Measurements from ENCODE around the gene GTF2A1L.
"Not testable (repeated sequence)": the region's sequence is repeated elsewhere in the genome, so short reads cannot be mapped to it uniquely, and the experiment has no call there.

Gene GTF2A1L

GRCh38 chr2:48617618-48618017 lies at the start of gene GTF2A1L:
GTF2A1L (plus strand) TSS chr2:48617856; CDS start chr2:48617875, 19 bp downstream.
- no peak for DNase-seq

DNA sequence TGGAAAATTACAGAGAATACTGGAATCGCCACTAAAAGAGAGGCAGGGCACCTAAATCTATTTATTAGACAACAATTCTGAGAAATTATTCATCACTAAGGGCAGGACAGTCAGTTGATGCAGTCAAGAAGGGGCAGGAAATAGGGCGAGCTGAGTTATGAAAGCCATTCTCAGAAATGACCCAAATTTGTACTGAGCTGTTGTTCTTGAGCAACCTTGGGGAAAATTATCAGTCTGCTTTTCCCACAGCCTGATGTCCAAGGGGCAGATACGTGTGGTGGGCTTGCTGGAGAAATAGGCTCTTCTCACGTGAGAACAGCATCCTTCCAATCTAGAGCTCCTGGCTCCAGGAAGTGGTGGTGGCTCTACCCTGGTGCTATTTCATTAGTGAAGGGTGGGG lies 49.1 kb upstream of the GTF2A1L start:
- DNase-seq = peak; percentile 38 to 47

GRCh38 chr2:48569433-48569832 lies 48.2 kb upstream of the GTF2A1L start:
- no peak for DNase-seq

DNA sequence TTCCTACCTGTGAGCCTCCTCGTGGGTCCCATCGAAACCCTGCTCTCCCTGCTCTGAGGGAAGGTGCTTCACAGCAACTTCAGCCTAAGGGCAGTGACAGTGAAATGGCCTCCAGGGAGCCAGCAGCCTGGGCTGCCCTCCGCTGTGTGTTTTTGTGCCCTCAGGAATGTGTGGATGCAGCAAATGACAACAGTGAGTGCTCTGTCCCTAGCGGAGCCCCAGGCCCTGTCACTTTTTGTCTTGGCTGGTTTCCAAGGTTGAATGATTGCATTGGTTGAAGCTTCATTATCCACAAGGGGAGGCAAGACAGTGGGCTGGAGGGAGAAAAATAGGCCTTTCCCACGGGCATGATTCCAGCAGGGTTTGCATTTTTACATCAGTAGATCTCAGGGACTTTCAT lies 44.8 kb upstream of the GTF2A1L start:
- DNase-seq = no peak

DNA sequence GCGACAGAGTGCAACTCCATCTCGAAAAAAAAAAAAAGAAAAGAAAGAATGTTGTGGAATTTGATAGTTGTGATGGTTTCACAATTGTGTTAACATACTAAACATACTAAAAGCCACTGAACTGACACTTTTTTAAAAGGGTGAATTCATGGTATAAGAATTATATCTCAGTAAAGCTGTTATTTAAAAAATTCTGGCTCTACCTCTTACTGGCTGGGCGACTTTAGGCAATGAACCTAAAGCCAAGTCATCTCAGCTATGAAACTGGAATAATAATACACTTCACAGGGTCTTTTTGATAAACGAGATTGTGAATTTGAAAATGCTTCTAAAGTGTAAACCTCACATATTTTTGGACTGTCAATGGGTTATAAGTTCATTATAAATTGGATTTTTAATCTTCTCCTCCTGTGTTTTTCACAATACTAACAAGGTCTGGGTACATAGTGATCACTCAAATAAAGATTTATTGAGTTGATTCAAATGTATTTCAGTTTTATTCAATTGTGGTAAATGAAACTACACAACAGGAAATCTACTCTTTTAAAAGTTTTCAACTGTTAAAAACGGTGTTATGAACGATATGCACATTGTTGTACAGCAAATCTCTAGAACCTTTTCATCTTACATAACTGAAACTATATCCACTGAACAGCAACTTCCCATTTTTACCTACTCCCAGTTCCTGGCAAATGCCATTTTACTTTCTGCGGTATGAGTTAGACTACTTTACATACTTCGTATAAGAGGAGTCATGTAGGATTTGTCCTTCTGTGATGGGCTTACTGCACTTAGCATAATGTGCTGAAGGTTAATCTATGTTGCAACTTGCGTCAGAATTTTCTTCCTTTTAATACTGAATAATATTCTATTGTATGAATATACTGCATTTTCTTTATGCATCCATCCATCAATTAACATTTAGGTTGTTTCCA lies 43.0 kb upstream of the GTF2A1L start:
- DNase-seq = peak; percentile 17 to 40

DNA sequence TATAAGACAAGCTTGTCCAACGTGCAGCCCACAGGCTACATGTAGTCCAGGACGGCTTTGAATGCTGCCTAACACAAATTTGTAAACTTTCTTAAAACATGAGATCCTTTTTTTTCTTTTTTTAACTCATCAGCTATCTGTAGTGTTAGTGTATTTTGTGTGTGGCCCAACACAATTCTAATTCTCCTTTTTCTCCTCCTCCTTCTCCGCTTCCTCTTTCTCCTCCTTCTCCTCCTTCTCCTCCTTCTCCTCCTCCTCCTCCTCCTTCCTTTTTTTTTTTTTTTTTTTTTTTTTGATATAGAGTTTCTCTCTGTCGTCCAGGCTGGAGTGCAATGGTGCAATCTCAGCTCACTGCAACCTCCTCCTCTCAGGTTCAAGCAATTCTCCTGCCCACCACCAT lies 39.3 kb upstream of the GTF2A1L start:
- DNase-seq = no peak

- no peak for DNase-seq
Measured at GRCh38 chr2:48583961-48584360, 33.7 kb upstream of the GTF2A1L start.

DNA sequence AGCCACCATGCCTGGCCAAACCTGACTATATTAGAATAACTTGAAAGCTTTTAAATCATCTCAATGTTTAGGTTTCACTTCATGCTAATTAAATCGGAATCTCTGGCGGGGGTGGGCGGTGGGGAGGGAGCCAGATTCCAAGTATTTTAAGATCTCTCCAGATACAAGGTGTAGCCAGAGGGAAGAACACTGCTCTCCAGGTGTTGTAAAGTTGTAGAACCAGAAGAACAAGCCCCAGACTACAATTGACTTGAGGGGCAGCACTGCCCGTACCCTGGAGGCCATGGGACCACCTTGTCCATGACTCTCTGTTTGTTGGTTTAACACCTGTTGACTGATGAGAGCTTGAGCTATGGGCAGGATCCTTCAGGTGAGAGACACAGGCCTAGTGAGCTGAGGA lies 33.1 kb upstream of the GTF2A1L start:
- DNase-seq = no peak

DNA sequence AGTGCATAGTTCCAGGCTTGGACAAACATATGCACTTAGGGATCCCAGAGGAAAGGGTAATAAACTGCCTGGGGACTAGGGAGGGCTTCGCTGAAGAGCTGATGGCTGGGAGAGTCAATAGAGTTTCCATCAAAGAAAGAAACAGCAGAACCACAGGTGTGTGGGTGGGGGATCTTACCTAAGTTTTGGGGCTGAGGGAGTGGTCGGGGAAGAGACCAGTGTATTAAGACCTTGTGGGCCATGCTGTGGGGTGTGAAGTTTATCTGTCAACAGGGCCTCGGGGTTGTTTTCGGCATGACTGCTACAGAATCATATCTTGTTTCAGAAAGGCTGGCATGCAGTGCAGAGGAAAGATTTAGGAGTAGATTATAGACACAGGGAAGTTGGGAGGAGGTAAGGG lies 31.2 kb upstream of the GTF2A1L start:
- DNase-seq = no peak

GRCh38 chr2:48587560-48587959 lies 30.1 kb upstream of the GTF2A1L start:
- no peak for DNase-seq

DNA sequence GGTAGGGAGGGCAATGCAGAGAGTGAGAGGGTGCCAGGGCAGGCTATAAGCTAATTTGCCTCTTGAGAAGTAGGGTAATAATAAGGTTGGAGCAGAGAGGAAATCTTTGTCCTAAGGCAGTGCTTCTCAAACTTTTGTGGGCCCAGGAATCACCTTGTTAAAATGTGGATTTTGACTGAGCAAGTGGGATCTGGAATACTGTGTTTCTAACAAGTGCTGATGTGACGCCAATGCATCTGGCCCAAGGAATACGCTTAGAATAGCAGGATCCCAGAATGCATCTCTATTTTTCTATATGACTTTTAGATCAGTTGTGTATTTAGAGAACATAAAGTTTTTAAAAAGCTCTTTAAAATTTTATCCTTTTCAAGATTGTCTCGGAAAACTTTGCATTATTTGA lies 29.7 kb upstream of the GTF2A1L start:
- no peak for DNase-seq

DNA sequence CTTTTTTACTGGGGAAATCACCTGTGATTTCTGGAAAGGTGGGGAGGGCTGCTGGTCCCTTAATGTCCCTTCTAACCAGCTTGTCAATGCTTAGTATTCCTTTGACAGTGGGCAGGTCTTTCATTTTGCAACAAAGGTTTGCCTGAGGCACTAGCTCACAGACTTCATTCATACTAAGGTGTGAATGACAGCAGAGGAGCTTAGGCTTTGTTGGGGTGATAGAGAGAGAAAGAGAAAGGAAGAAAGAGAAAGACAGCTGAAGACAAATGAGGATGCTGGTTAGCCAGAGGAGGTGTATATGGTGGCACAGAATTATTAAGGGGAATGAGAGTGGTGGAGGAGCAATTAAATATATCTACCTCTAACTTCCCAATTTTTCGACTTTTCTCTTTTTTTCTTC lies 28.9 kb upstream of the GTF2A1L start:
- DNase-seq = no peak

DNA sequence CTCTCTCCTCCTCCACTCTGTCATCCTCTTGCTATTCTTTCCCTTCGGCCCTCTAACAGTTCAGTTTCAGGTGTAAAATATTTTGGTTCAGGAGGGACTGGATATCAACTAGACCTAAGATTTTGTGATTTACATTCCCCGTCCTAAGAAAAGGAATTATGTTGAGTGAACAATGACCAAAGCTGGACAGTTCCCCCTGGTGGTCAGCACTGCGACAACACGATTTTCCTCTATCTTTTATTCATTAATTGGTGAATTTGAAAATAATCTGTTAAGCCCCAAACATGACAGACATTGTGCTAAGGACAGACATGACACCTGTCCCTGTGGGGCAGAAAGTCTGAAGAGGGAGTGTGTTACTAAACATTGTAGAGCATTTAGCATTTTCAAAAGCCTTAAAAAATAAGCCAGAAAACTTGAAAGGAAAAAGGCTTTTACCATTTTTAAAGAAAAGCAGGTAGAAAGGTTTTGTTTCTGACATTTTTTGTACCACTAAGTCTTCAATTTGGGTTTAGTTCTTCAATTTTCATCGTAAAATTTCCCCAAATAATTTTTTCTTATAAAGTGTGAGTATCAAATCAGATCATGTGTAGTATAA lies 28.4 kb upstream of the GTF2A1L start:
- peak; percentile 17 to 65 for DNase-seq

DNA sequence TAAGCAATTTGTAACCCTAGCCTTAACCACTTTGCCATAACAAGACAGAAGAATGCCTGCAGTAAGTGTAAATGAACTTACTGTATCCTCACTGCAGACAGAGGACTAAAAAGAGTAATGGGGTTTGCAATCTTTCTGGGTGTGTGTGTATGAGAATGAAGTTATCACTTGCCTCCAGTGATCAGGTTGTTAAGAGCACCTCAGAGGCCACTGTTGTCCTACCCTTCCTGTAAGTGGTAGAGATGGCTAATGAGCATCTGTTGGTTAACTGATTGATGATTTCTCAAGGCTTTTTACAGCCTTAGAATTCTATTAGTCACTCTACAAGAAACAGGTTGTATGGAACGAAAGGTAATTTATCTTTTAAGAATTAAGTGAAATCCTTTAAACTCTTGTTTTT lies 27.6 kb upstream of the GTF2A1L start:
- no peak for DNase-seq

- no peak for DNase-seq
Measured at GRCh38 chr2:48592067-48592466, 25.6 kb upstream of the GTF2A1L start.

- not testable (repeated sequence) for DNase-seq
Measured at GRCh38 chr2:48596751-48597150, 20.9 kb upstream of the GTF2A1L start.

DNA sequence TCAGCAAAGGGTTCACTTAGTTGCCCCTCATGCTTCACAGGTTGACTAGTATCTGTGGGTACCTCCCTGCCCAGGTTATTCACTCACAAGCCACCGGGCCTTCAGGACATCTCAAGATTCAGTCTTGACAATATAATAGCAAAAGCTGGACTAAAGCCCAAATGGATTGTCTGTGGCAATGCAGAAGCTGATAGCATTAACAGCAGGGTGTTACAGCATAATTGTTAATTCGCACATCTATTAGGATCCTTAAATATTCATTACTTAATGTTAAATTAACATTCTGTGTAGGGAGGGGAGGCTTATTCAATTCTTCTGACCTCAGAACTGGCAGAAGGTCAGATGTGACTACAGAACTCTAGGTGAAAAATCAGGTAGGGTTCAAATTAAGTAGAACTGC lies 20.2 kb upstream of the GTF2A1L start:
- DNase-seq = no peak

GRCh38 chr2:48600204-48600813 lies 17.3 kb upstream of the GTF2A1L start:
- DNase-seq = peak; percentile 18 to 86

DNA sequence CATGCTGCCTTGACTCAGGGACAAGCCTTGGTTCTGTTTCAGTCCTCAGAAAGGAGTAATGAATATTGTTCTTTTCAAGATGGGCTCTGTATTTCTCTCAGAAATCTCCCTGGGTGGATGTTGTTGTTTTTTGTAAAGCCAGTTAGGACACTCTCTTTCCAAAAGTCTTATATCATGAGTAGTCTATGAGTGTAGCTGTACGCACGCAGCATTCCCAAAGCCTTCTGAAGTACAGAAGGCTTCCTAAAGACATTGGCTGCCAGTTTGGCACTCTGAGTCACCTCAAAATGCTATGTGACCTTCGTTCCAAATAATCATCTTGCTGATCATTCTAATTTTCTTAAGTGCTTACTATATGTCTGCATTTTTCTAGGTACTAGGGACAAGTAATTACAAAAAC lies 16.7 kb upstream of the GTF2A1L start:
- DNase-seq = no peak

GRCh38 chr2:48601349-48601748 lies 16.3 kb upstream of the GTF2A1L start:
- DNase-seq = peak in 1 of 2 donors; percentile 19

- DNase-seq = no peak
Measured at GRCh38 chr2:48605482-48606175, 12.0 kb upstream of the GTF2A1L start.

DNA sequence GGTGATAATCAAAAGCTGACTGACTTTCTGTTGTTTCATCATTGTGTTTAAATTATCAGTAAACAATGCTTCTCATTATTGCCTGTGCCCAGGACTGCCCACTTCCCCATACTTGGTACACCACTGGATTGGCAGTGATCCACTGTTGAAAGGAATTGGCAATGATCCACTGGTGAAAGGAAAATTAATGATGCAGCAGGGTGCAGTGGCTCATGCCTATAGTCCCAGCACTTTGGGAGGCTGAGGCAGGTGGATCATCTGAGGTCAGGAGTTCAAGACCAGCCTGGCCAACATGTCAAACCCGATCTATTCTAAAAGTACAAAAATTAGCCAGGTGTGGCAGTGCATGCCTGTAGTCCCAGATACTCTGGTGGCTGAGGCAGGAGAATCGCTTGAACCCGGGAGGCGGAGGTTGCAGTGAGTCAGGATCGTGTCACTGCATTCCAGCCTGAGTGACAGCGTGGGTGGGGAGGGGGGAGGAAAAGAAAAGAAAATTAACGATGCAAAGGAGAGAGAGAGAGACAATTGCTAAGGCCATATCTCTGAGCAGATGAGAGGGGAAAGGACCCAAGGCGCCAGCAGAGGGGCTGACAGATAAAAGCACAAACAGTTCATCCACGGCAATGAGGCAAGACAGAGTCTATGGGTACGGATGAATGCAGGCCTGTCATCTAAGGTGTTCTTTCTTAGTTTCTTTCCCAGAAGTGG lies 10.2 kb upstream of the GTF2A1L start:
- no peak for DNase-seq

DNA sequence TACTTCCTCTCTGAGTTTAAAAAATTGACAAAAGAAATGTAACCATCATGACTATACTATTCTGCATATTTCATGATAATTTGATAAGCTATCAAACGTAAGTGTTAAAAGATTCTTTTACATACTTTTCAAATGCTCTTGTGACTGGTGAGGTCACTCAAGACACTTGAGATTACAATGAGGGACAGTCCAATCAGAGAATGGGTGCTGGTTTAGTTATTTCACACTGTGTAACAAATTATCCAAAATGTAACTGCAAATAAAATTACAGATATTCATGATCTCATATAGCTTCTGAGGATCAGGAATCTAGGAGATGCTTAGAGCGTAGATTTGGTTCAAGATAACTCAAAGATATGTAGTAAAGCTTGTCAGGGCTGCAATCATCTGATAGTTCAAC lies 4.4 kb upstream of the GTF2A1L start:
- DNase-seq = no peak

Data from inflammatory macrophage treated with lipopolysaccharide for 1 hour (primary cell).